H54 (cell line): ENCODE results near the gene GPC5.

Source experiments
- DNase-seq: peaks from one replicate; pipeline ENCODE4 v3.0.0; 2011; ENCODE audit warnings: low spot score, mixed read lengths; ENCODE audit not compliant: insufficient read length
- FAIRE-seq: peaks from 3 replicates; lab custom pipeline; 2011; peaks lifted over from hg19 to GRCh38; lab: Jason Lieb, UNC
- POLR2A ChIP-seq: IDR thresholded peaks from 2 replicates; pipeline ENCODE4 v1.6.1; 2011; ENCODE audit warnings: low read depth, mild to moderate bottlenecking, low read length

GPC5 gene

GRCh38 chr13:92297971-92298942 is 899.8 kb downstream of the GPC5 start:
- FAIRE-seq (no peak), DNase-seq (no peak)
- no peak for TF ChIP-seq POLR2A

GRCh38 chr13:92300651-92301050 is 902.2 kb downstream of the GPC5 start:
- no peak for TF ChIP-seq POLR2A
- FAIRE-seq (no peak), DNase-seq (no peak)

- no peak for TF ChIP-seq POLR2A
- FAIRE-seq (no peak), DNase-seq (no peak)
These were observed 905.0 kb downstream of the GPC5 start for GRCh38 chr13:92303428-92303827.

DNA sequence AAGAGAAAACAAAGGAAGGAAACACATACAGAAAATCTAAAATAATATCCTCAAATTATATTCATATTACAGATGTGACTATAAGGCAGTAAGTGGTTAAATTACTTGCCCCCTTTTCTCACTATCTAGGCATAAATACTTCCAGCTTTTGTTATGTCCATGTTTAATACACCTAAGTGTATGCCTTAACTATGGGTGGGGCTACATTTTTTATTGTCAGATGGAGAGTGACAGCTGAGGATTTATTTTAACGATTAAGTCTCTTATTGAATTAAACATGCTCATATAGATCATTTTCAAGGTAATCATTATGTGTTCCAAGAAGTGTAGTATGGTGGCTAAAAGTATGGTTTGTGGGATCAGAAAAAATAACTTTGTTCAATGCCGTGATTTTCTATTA is 909.3 kb downstream of the GPC5 start:
- FAIRE-seq (no peak), DNase-seq (no peak)
- TF ChIP-seq POLR2A: no peak

- no peak for FAIRE-seq
These were observed 914.4 kb downstream of the GPC5 start for GRCh38 chr13:92312823-92313222.

DNA sequence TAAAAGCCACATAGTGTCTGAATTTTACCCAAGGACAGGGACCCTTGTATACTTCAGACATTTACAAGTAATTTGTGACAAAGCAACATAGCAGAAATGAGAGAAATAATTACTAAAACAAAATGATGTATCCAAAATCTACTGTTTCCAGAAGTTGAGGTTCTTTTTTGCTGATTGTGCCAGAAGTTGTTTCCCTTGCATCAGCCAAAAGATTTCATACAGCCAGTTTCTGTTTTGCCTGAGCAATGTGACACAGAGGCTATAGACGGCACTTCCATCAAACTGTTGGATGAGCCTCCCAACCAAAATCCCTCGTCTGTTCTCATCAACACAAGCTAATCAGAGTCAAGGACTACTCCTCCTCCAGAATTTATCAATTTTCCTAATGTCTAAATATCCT is 915.0 kb downstream of the GPC5 start:
- no peak for DNase-seq
- no peak for TF ChIP-seq POLR2A
- FAIRE-seq: no peak

More at GRCh38 chr13:92312823-92313222, 914.4 kb downstream of the GPC5 start:
- DNase-seq: no peak
- no peak for TF ChIP-seq POLR2A

DNA sequence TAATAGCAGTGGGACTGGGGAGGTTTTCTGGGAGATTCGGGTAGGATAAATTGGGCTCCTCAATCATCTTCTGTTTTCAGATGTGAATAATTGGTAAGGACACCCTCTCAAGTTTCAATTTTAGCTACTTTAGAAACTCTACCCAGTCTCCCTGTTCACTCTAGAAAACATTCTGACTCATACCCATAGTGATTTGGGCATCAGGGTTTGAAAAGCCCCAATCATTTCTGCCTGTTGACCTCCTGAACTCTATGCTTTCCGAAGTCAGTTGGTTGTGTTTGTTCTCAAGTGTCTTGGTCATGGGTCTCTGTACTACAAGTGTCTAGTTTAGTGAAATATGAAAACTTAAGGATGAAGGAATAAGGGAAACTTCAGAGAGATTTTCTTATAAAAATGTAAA is 916.8 kb downstream of the GPC5 start:
- FAIRE-seq (no peak), DNase-seq (no peak)
- no peak for TF ChIP-seq POLR2A

GRCh38 chr13:92316030-92316429 is 917.6 kb downstream of the GPC5 start:
- FAIRE-seq (no peak), DNase-seq (no peak)
- TF ChIP-seq POLR2A: no peak

- DNase-seq: no peak
- peak; percentile 6 for FAIRE-seq
- no peak for TF ChIP-seq POLR2A
These were observed 918.6 kb downstream of the GPC5 start for GRCh38 chr13:92317066-92317465.

GRCh38 chr13:92320323-92320722 is 921.9 kb downstream of the GPC5 start:
- FAIRE-seq: no peak

GRCh38 chr13:92321174-92321573 is 922.8 kb downstream of the GPC5 start:
- no peak for DNase-seq
- no peak for TF ChIP-seq POLR2A
- FAIRE-seq: no peak

More at GRCh38 chr13:92320323-92320722, 921.9 kb downstream of the GPC5 start:
- no peak for DNase-seq
- no peak for TF ChIP-seq POLR2A

DNA sequence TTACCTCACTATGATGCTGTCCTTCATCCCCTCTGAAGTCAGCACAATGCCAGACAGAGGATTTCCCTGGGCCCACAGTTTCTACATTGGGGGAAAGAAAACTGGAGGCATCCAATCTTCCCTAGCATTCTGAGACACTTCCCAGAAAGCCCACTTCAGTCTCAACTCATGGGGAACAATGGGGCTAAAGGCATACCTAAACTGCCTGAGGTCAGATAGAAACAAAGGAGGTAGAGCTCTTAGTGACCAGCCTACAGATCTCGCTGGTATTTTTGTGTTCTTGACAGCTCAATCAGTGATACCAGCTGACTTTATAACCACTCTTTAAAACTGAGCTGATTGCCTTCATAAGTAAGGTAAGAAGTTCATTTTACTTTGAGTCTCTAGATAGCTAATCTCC is 947.2 kb downstream of the GPC5 start:
- DNase-seq: no peak
- TF ChIP-seq POLR2A: no peak
- no peak for FAIRE-seq

GRCh38 chr13:92346046-92346445 is 947.6 kb downstream of the GPC5 start:
- FAIRE-seq: no peak
- no peak for TF ChIP-seq POLR2A
- no peak for DNase-seq

DNA sequence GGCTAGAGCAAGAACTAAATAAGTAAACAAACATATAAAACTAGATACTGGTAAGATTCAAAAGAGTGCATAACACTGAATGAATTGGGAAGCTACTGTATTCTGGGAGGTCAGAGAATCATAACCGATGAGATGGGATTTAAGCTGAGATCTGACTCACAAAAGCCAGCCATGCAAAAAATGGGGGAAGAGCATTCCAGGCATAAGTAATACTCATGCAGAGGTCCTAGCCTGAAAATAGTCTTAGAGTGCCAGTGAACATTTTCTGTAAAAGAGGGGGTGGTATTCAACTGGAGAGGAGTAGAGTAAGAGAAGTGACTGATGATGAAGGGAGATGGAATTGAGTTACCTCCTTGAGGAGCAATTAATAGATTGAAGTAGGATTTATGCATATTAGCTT is 956.2 kb downstream of the GPC5 start:
- no peak for DNase-seq
- no peak for TF ChIP-seq POLR2A
- FAIRE-seq: no peak

DNA sequence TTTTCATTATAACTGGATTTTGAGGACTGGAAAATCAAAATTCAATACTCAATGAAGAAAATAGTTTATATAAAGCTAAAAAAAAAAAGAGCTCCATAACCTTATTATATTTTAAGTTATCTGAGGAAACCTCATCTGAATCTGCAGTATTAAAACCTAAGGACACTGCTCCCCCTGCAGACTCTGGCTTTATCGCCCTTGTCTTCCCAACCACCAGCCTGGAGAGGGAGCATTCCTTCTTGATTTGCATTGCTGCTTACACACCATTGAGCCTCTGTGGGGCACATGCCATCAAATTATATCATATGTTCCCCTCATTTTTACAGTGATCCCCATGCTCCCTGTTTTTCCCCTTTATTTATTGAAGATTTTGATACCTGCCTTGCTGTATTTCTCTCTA is 956.8 kb downstream of the GPC5 start:
- no peak for DNase-seq
- FAIRE-seq: no peak
- TF ChIP-seq POLR2A: no peak

- FAIRE-seq: no peak
- no peak for TF ChIP-seq POLR2A
- DNase-seq: no peak
These were observed 964.3 kb downstream of the GPC5 start for GRCh38 chr13:92362717-92363116.
